K562 (cell line): Measurements from ENCODE around the gene IFI44L. TPM values are rescaled to one million over a fixed set of nuclear protein-coding genes. Genes with fewer than 3 reads are reported as not detected.

Experiments used
- ATAC-seq: fragments of 200-7000 bp; cut with Tn5 transposase; 3 replicates; pipeline ENCODE4 v1.9.1; 2020; ENCODE audit warnings: moderate library complexity
- BruUV-seq: library from RNA; stranded (reverse); fragments of 400-500 nt; replicated peaks from 2 replicates; lab custom pipeline; 2021; lab: Mats Ljungman, UMichigan
- CTCF ChIA-PET: fragments of 300-600 bp; formaldehyde crosslinking; extraction: SDS; loops from one replicate; lab custom pipeline; 2021; ENCODE audit warnings: low intra/inter-chr PET ratio; lab: Yijun Ruan, JAX
- POLR2A ChIA-PET: fragments of 300-600, 350-650 bp; sonication (Branson Sonifier 250); formaldehyde crosslinking; extraction: SDS; loops from one replicate; lab custom pipeline; 2021; ENCODE audit warnings: antibody characterized with exemption, inconsistent platforms; lab: Yijun Ruan, JAX
- DNase-seq, 4 experiments: peaks; one replicate each; pipeline versions ENCODE4 v3.0.0 to v3.0.0-alpha.2; 2011 to 2018; ENCODE audit warnings: low spot score in 3 of 4, mixed read lengths in 3 of 4; ENCODE audit errors: extremely low read depth in 1 of 4
- FAIRE-seq: peaks from 2 replicates; lab custom pipeline; 2011; peaks lifted over from hg19 to GRCh38; lab: Jason Lieb, UNC
- H2AFZ ChIP-seq: 2 replicates; pipeline ENCODE4 v1.6.0; 2011; ENCODE audit warnings: low read depth, low read length, control low read depth, inconsistent platforms
- H3K27ac ChIP-seq: fragments of 200-600 bp; 3 replicates; pipeline ENCODE4 v1.8.0; 2011; ENCODE audit warnings: low read depth, mild to moderate bottlenecking, control low read depth, inconsistent platforms, low read length, moderate library complexity, mixed read lengths; ENCODE audit errors: extremely low read depth
- H3K27me3 ChIP-seq, 2 experiments: fragments of 300-600 bp in 1 of 2; 2 replicates in 1 of 2; 3 replicates in 1 of 2; pipeline versions ENCODE4 v1.6.0 to v1.8.0; 2011; ENCODE audit warnings: inconsistent platforms in 2 of 2, low read length in 2 of 2, mild to moderate bottlenecking in 1 of 2, mixed read lengths in 1 of 2, moderate library complexity in 1 of 2; ENCODE audit not compliant: control insufficient read depth in 2 of 2, insufficient read depth in 2 of 2
- H3K36me3 ChIP-seq: fragments of 300-600 bp; 3 replicates; pipeline ENCODE4 v1.8.0; 2011; ENCODE audit warnings: mild to moderate bottlenecking, low read length, inconsistent platforms; ENCODE audit not compliant: control insufficient read depth, insufficient read depth
- H3K4me1 ChIP-seq, 2 experiments: fragments of 200-600 bp in 1 of 2; replicated peaks in 1 of 2; 2 replicates in 1 of 2; 3 replicates in 1 of 2; pipeline versions ENCODE4 v1.5.1 to v1.8.0; 2011; ENCODE audit warnings: inconsistent platforms in 2 of 2, low read length in 2 of 2, mild to moderate bottlenecking in 1 of 2, mixed read lengths in 1 of 2, moderate library complexity in 1 of 2; ENCODE audit not compliant: control insufficient read depth in 2 of 2, insufficient read depth in 2 of 2
- H3K4me2 ChIP-seq: 2 replicates; pipeline ENCODE4 v1.6.1; 2011; ENCODE audit warnings: low read length, control low read depth, inconsistent platforms, mixed read lengths; ENCODE audit not compliant: insufficient read depth
- H3K4me3 ChIP-seq: fragments of 200-600 bp; sonication (generic), shearing (Covaris generic); 2 replicates; pipeline ENCODE4 v1.5.1; 2016; ENCODE audit warnings: control low read depth, inconsistent platforms
- H3K79me2 ChIP-seq: fragments of 200-600 bp; 3 replicates; pipeline ENCODE4 v1.8.0; 2011; ENCODE audit warnings: low read length, inconsistent platforms; ENCODE audit not compliant: control insufficient read depth, insufficient read depth
- H3K9ac ChIP-seq, 2 experiments: 2 replicates each; pipeline versions ENCODE4 v1.6.0 to v1.6.1; 2011; ENCODE audit warnings: low read depth in 2 of 2, low read length in 2 of 2, control low read depth in 1 of 2, inconsistent platforms in 1 of 2, mild to moderate bottlenecking in 1 of 2, mixed read lengths in 1 of 2; ENCODE audit not compliant: insufficient read depth in 1 of 2
- H3K9me1 ChIP-seq: one replicate; pipeline ENCODE4 v1.6.0; 2011; ENCODE audit warnings: inconsistent platforms, mild to moderate bottlenecking, low read length, moderate library complexity; ENCODE audit not compliant: control insufficient read depth, insufficient read depth
- H3K9me3 ChIP-seq: replicated peaks from 2 replicates; pipeline ENCODE4 v1.5.1; 2011; ENCODE audit warnings: low read depth, low read length, inconsistent platforms; ENCODE audit not compliant: control insufficient read depth, insufficient read depth
- H4K20me1 ChIP-seq: replicated peaks from 2 replicates; pipeline ENCODE4 v1.6.1; 2011; ENCODE audit warnings: low read length, inconsistent platforms, mixed read lengths; ENCODE audit not compliant: control insufficient read depth, insufficient read depth
- CTCF ChIP-seq, 3 experiments: IDR thresholded peaks in 2 of 3; conservative IDR thresholded peaks in 1 of 3; 2 replicates each; pipeline ENCODE4 v1.5.1; 2011 to 2012; ENCODE audit warnings: low read length in 3 of 3, mild to moderate bottlenecking in 3 of 3, control low read depth in 2 of 3, improper control_type of control experiment in 1 of 3, inconsistent platforms in 1 of 3, low read depth in 1 of 3, mixed read lengths in 1 of 3, moderate library complexity in 1 of 3; ENCODE audit not compliant: insufficient read depth in 2 of 3
- GABPB1 ChIP-seq: sonication (generic); formaldehyde crosslinking; IDR thresholded peaks from 2 replicates; pipeline ENCODE4 v1.8.0; 2022; ENCODE audit warnings: mild to moderate bottlenecking, missing genetic modification reagents
- MCM5 ChIP-seq: fragments of 450-650 bp; IDR thresholded peaks from 2 replicates; pipeline ENCODE4 v1.6.1; 2016; ENCODE audit warnings: low read depth
- MYC ChIP-seq, 2 experiments: fragments of 250-450 bp in 1 of 2; sonication (Bioruptor Pico) in 1 of 2; IDR thresholded peaks; 2 replicates each; pipeline versions ENCODE4 v1.5.1 to v1.6.1; 2012 to 2021; ENCODE audit warnings: low read depth in 2 of 2, borderline replicate concordance in 1 of 2, improper control_type of control experiment in 1 of 2, low read length in 1 of 2, mild to moderate bottlenecking in 1 of 2, moderate library complexity in 1 of 2
- RAD21 ChIP-seq, 2 experiments: fragments of 250-450 bp in 1 of 2; fragments of 450-650 bp in 1 of 2; sonication (Bioruptor Pico) in 1 of 2; formaldehyde crosslinking in 1 of 2; IDR thresholded peaks in 1 of 2; conservative IDR thresholded peaks in 1 of 2; 2 replicates each; pipeline versions ENCODE4 v1.4.0 to v1.8.0; 2020 to 2022; ENCODE audit warnings: mild to moderate bottlenecking in 2 of 2, moderate library complexity in 1 of 2
- SMC3 ChIP-seq: conservative IDR thresholded peaks from 2 replicates; pipeline ENCODE4 v1.6.1; 2011; ENCODE audit warnings: low read depth, low read length, improper control_type of control experiment; ENCODE audit not compliant: insufficient read depth
- ZNF175 ChIP-seq: fragments of 200-800 bp; sonication (Bioruptor generic); IDR thresholded peaks from 2 replicates; pipeline ENCODE4 v1.6.1; 2016; ENCODE audit warnings: low read depth, mild to moderate bottlenecking, missing genetic modification characterization, missing compliant biosample characterization
- ZZZ3 ChIP-seq: fragments of 450-650 bp; IDR thresholded peaks from 2 replicates; pipeline ENCODE4 v1.6.1; 2016; ENCODE audit warnings: antibody characterized with exemption, mild to moderate bottlenecking, moderate library complexity
- WGBS: fragments of 100-300 bp; shearing (Covaris generic); methylation state at CpG from one replicate; pipeline ENCODE4 v1.1.6; 2016; ENCODE audit warnings: low coverage, mixed read lengths; ENCODE audit not compliant: insufficient coverage; ENCODE audit errors: missing lambda C conversion rate; 5-methylcytosine and 5-hydroxymethylcytosine counted together
- in situ Hi-C: fragments of 300-500 bp; cut with MboI; formaldehyde crosslinking; loops from 4 replicates; pipeline ENCODE4 v1.15.0; 2018; ENCODE audit warnings: inconsistent platforms, mixed read lengths
- intact Hi-C: fragments of 100-400 bp; cut with micrococcal nuclease; formaldehyde crosslinking; loops from 2 replicates; pipeline ENCODE4 v1.14.2; 2022
- polyA plus RNA-seq, 8 experiments: library from polyadenylated mRNA; depleted of rRNA in 4 of 8; stranded (reverse) in 5 of 8; unstranded in 3 of 8; fragments of >200 nt; fragmentation: Nextera tagmentation in 2 of 8; fragmentation: Illumina TruSeq in 1 of 8; extraction: Ambion mirVana in 2 of 8; extraction: Trizol in 1 of 8; gene quantifications; 2 replicates each; pipeline versions ENCODE4 v1.2.1 to v1.2.3, GENCODE V29; 2011 to 2014; ENCODE audit warnings: inconsistent platforms in 1 of 8, missing spikeins in 1 of 8
- total RNA-seq, 7 experiments: library from RNA; depleted of rRNA in 6 of 7; stranded (reverse); fragments of >200 nt in 6 of 7; fragmentation: Illumina TruSeq in 2 of 7; extraction: Trizol in 2 of 7; gene quantifications; 2 replicates each; pipeline versions ENCODE4 v1.2.1 to v1.2.3, GENCODE V29; 2011 to 2021; ENCODE audit warnings: low replicate concordance in 1 of 7
- TF ChIP-seq, protein P1 (sequence below): fragments of 250-450 bp; sonication (Bioruptor Pico); IDR thresholded peaks from 2 replicates; pipeline ENCODE4 v1.4.0; 2020; ENCODE audit warnings: borderline replicate concordance

Gene IFI44L
- total and polyA plus RNA-seq, 9 of the 15 experiments (the other 6 are each of a cell fraction or from before 2014, with no cell fraction given), result 0.04 to 0.22 TPM; not detected in 7

- Histone ChIP-seq H4K20me1 (no peaks in the 10 kb centered on the region), H3K36me3 (no peaks in the 10 kb centered on the region), H3K27ac (no peak overlapping the region), H3K27me3 (no peaks in the 10 kb centered on the region), H3K4me2 (no peak overlapping the region), H3K79me2 (no peaks in the 10 kb centered on the region), H3K4me1 (no peaks in the 10 kb centered on the region), H3K9ac (no peak overlapping the region), H3K9me3 (no peaks in the 10 kb centered on the region), H3K4me3 (no peak overlapping the region), H3K9me1 (no peaks in the 10 kb centered on the region), H2AFZ (no peak overlapping the region)
- BruUV-seq, result no TSS peak
- intact Hi-C loops (loop anchor here (5.0 kb wide), 1 partner anchor 60 kb away; no protein-coding TSS in a partner anchor), in situ Hi-C loops (no loop called here)
- DNase-seq, result peak; percentile 8 to 58 (median 14)
- WGBS, result 2% methylated on average over 7 of the region's 7 CpGs
- CTCF ChIA-PET, result no interaction called here
- peak; percentile 51; the same call in 2 of the 3 replicates for ATAC-seq
- peak; percentile 81 for FAIRE-seq
- TF ChIP-seq ZZZ3, result no peak
- TF ChIP-seq GABPB1 (CRISPR knock-in tag), result no peak
- TF ChIP-seq ZNF175, result no peak
- TF ChIP-seq SMC3, result 0 out of 2 replicates have a peak, but pooled peaks have one; percentile 7
- peak; percentile 30; the same call in 1 of the 2 replicates for TF ChIP-seq MYC (IDR thresholded peaks at IDR 0.05; ENCODE audit: low read depth, low read length)
- TF ChIP-seq MYC (CRISPR knock-in tag; IDR thresholded peaks at IDR 0.05; ENCODE audit: borderline replicate concordance, low read depth), result no peak
- TF ChIP-seq CTCF (IDR thresholded peaks at IDR 0.05 in 2 of 3, conservative IDR thresholded peaks at IDR 0.05 in 1 of 3; ENCODE audit: insufficient read depth in 2 of 3, low read depth in 1 of 3, low read length in 3 of 3), result peak; percentile 36 to 65 (median 62)
- peak in 1 of 2 experiments; percentile 55; a peak in 2 of 4 replicates for TF ChIP-seq RAD21 (CRISPR knock-in tag; conservative IDR thresholded peaks at IDR 0.05 in 1 of 2, IDR thresholded peaks at IDR 0.05 in 1 of 2)
- no peak for TF ChIP-seq MCM5
- TF ChIP-seq, protein P1, sequence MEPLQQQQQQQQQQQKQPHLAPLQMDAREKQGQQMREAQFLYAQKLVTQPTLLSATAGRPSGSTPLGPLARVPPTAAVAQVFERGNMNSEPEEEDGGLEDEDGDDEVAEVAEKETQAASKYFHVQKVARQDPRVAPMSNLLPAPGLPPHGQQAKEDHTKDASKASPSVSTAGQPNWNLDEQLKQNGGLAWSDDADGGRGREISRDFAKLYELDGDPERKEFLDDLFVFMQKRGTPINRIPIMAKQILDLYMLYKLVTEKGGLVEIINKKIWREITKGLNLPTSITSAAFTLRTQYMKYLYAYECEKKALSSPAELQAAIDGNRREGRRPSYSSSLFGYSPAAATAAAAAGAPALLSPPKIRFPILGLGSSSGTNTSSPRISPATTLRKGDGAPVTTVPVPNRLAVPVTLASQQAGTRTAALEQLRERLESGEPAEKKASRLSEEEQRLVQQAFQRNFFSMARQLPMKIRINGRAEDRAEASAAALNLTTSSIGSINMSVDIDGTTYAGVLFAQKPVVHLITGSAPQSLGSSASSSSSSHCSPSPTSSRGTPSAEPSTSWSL, result no peak
- POLR2A ChIA-PET, result no interaction called here
Observed at GRCh38 chr1:78617615-78618026, 2.6 kb upstream of the IFI44L start.
